ENCODE results near the gene ZNRD2.
A peak's percentile ranks its signal among the peaks of the same experiment; 100 is the strongest.

Gene ZNRD2

DNA sequence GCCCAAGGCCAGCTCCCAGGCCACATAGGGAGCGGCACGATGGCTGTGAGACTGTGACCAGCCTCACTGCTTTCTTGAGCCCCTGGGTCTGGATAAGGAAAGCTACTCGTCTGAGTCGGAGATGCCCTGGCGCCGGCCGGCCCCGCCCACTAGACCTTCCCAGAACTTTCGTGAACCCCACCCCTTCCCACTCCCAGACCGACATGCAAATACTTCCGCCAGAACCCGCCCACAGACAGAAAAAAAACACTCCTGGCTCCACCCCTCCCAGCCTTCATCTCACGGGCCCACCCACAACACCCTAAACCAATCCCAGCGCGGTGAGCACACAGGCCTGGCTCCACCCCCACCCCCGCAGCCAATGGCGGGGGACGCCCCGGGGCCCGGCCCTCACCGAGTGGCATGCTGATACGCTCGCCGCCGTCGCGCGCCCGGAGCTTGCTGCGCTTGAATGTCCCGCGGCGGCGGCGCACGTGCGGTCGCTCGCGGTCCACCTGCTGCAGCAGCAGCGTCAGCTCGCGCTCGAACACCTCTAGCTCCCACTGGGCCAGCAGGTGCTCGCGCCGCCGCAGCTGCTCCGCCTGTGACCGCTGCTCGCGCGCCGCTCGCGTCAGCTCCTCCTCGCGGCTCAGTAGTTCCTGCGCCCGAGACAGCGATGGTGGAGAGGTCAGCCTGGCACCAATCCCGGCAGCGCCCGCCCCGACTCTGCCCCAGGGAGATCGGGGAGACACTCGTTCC, 36.8 kb downstream of the ZNRD2 start:
- TF ChIP-seq, protein P1, sequence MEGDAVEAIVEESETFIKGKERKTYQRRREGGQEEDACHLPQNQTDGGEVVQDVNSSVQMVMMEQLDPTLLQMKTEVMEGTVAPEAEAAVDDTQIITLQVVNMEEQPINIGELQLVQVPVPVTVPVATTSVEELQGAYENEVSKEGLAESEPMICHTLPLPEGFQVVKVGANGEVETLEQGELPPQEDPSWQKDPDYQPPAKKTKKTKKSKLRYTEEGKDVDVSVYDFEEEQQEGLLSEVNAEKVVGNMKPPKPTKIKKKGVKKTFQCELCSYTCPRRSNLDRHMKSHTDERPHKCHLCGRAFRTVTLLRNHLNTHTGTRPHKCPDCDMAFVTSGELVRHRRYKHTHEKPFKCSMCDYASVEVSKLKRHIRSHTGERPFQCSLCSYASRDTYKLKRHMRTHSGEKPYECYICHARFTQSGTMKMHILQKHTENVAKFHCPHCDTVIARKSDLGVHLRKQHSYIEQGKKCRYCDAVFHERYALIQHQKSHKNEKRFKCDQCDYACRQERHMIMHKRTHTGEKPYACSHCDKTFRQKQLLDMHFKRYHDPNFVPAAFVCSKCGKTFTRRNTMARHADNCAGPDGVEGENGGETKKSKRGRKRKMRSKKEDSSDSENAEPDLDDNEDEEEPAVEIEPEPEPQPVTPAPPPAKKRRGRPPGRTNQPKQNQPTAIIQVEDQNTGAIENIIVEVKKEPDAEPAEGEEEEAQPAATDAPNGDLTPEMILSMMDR (IDR thresholded peaks at IDR 0.05; ENCODE audit: low read depth, low read length), result no peak
- peak; percentile 93 for DNase-seq (ENCODE audit: extremely low read depth, low read depth)

DNA sequence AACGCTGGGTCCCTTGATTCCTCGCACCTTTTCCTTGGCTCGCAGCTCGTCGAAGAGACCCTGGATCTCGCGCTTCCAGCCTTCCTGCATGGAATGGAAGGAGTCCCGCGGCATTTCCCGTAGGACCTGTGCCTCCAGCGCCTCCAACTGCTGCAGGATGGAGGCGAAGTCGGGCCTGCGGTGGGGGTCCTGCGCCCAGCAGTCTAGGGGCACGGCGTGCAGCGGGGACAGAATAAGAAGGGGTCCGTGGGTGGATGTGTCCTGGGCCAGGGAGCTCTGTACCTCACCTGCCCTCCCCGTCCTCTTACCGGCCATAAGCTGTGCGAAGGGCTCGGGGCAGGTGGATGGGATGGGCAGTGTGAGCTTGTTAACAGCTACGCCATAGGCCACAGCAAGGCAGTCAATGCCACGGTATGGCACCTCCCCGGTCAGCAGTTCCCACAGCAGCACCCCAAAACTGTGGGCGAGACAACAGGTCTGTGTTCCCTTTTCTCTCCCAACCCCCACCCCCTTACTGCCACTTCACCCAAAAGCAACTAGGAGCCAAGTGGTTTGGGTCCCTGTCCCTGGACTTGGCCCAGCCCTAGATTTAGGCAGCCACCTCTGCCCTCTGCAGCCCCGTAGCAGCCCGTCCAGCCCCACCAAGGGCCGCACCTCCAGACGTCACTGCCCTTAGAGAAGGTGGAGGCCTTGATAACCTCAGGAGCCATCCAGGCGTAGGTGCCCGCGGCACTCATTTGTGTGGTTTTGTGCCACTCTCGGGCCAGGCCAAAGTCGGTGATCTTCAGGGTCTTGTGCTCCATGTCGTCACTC, 37.5 kb downstream of the ZNRD2 start:
- TF ChIP-seq, protein P1 (IDR thresholded peaks at IDR 0.05; ENCODE audit: low read depth, low read length), result no peak
- no peak for DNase-seq (ENCODE audit: extremely low read depth, low read depth)

DNA sequence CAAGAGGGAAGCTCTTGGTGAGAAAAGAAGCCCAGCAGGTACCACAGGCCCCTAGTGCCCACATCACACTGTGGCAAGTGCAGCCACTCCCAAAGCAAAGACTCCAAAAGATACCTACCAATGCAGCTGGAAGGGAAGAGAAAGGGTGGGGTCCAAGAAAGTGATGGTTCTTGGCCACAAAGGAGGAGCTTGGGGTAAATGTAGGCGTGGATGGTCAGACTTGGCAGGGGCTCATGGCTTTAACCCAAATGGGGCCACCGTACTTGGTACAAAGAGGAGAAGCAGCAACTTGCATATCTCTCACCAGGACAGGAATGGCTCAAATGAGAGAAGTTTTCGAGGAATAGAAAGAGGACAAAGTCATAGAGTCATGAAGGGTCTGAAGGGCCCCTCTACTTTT, 39.0 kb downstream of the ZNRD2 start:
- TF ChIP-seq, protein P1 (IDR thresholded peaks at IDR 0.05; ENCODE audit: low read depth, low read length), result no peak
- DNase-seq (ENCODE audit: extremely low read depth, low read depth), result no peak

DNA sequence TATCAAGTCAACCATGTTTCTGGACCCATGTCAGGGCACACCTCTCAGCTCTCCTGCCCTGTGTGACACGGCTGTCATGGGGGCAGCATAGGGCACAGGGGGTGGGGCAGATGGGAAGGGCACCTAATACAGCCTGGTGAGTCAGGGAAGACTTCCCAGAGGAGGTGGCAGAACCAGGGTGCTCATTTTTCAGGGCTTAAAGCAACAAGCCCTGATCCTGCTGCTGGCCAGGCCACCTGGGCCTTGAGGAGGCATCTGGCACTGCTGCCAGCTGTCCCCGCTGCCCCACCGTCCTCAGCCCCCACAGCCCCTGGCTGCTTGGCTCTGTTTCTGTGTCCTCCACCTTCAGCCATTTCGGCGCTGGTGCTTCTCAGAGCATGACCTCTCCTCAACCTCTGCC, 39.4 kb downstream of the ZNRD2 start:
- DNase-seq (ENCODE audit: extremely low read depth, low read depth), result no peak
- TF ChIP-seq, protein P1 (IDR thresholded peaks at IDR 0.05; ENCODE audit: low read depth, low read length), result no peak

DNA sequence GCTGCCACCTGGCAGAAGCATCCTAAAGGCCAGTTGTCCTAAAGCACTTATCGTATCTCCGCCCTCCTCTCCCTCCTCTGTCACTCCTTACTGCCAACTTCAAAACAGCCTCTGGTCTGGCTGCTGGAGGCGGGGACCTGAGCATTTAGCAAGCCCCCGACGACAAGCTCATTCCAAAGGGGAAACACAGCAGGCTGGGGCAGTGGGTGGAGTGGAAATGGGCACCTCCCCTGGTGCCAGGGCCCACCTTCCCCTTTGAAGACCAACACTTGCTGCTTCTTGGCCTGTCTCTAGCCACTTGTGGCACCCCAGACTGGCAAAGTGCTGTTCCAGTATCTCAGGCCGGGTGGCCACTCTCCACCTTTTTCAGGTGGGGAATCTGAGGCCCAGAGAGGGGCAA, 40.1 kb downstream of the ZNRD2 start:
- DNase-seq (ENCODE audit: extremely low read depth, low read depth), result no peak
- TF ChIP-seq, protein P1 (IDR thresholded peaks at IDR 0.05; ENCODE audit: low read depth, low read length), result no peak

DNA sequence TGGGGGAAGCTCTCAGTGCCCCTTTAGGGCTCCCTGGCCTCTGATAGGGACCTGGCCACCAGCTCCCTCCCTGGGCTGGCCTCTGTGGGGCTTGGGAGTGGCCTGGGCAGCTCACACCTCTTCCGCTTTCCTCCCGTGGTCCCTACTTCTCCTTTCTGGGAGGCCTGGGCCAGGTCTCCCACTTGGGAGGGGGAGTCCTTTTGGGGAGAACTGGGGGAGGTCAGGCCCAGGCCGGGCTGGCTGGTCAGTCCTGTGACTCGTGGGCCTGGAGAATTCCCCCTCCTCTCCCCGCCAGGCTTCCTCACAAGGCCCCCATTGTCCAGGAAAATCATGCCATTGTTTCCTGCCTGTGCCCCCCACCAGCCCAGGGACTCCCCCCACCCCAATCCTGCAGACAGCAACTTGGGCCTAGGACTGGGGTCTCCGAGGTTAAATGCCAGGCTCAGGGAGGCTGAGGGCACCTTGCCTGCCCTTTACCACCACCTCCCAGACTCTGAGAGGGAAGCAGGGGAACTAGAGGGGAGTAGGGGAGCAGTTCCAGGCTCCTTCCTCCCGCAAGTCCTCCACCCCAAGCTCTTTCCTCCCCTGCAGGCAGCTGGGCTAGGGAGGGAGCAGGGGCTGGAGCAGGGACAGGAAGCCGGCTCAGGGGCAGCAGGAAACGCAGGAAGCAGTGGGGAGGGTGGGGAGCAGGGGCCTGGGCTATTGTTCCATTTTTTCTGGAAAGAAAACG, 40.9 kb downstream of the ZNRD2 start:
- TF ChIP-seq, protein P1 (IDR thresholded peaks at IDR 0.05; ENCODE audit: low read depth, low read length), result no peak
- DNase-seq (ENCODE audit: extremely low read depth, low read depth), result no peak

Data from AG09319 (cell line).